ES-I3 (cell line): ENCODE data around the gene GGA2.
"Not testable (repeated sequence)": the region's sequence is repeated elsewhere in the genome, so short reads cannot be mapped to it uniquely, and the experiment has no call there.

Experiments used
- H3K36me3 ChIP-seq: 2 replicates; pipeline ENCODE4 v1.6.1; 2013; ENCODE audit warnings: mild to moderate bottlenecking, low read length, control low read depth, moderate library complexity; ENCODE audit not compliant: insufficient read depth
- H3K4me1 ChIP-seq: 2 replicates; pipeline ENCODE4 v1.6.1; 2013; ENCODE audit warnings: mild to moderate bottlenecking, control low read depth, low read length; ENCODE audit not compliant: insufficient read depth
- H3K9ac ChIP-seq: 2 replicates; pipeline ENCODE4 v1.6.1; 2013; ENCODE audit warnings: low read depth, mild to moderate bottlenecking, low read length, moderate library complexity
- H3K9me3 ChIP-seq: 2 replicates; pipeline ENCODE4 v1.6.1; 2013; ENCODE audit warnings: mild to moderate bottlenecking, low read length, moderate library complexity; ENCODE audit not compliant: control insufficient read depth, insufficient read depth

GGA2 gene

GRCh38 chr16:23452221-23452571 is 58.1 kb downstream of the GGA2 start:
- Histone ChIP-seq H3K4me1 (no peaks in the 10 kb centered on the region), H3K9ac (peak overlapping the region; percentile 71), H3K36me3 (no peaks in the 10 kb centered on the region), H3K9me3 (no peaks in the 10 kb centered on the region)

GRCh38 chr16:23448392-23448791 is 61.9 kb downstream of the GGA2 start:
- no peaks in the 10 kb centered on the region for H3K9me3 ChIP-seq
- H3K4me1 ChIP-seq = no peaks in the 10 kb centered on the region
- no peak overlapping the region for H3K9ac ChIP-seq
- no peaks in the 10 kb centered on the region for H3K36me3 ChIP-seq

GRCh38 chr16:23437542-23437941 is 72.8 kb downstream of the GGA2 start:
- H3K9me3 ChIP-seq, H3K9ac ChIP-seq, H3K36me3 ChIP-seq, H3K4me1 ChIP-seq: not testable (repeated sequence)

GRCh38 chr16:23436951-23437350 is 73.3 kb downstream of the GGA2 start:
- Histone ChIP-seq H3K9ac (no peak overlapping the region), H3K9me3 (no peaks in the 10 kb centered on the region), H3K4me1 (no peaks in the 10 kb centered on the region), H3K36me3 (no peaks in the 10 kb centered on the region; the same call in 1 of the 2 replicates)

GRCh38 chr16:23435500-23435899 is 74.8 kb downstream of the GGA2 start:
- Histone ChIP-seq H3K4me1 (no peaks in the 10 kb centered on the region), H3K9ac (no peak overlapping the region), H3K36me3 (no peaks in the 10 kb centered on the region; the same call in 1 of the 2 replicates)

GRCh38 chr16:23434380-23434779 is 75.9 kb downstream of the GGA2 start:
- no peaks in the 10 kb centered on the region for H3K9me3 ChIP-seq
- no peaks in the 10 kb centered on the region for H3K4me1 ChIP-seq
- H3K9ac ChIP-seq = no peak overlapping the region
- no peaks in the 10 kb centered on the region; the same call in 1 of the 2 replicates for H3K36me3 ChIP-seq

More at GRCh38 chr16:23435500-23435899, 74.8 kb downstream of the GGA2 start:
- H3K9me3 ChIP-seq = no peaks in the 10 kb centered on the region

GRCh38 chr16:23433261-23433920 is 76.9 kb downstream of the GGA2 start:
- H3K36me3 ChIP-seq = no peaks in the 10 kb centered on the region; the same call in 1 of the 2 replicates
- H3K4me1 ChIP-seq = no peaks in the 10 kb centered on the region
- no peak overlapping the region for H3K9ac ChIP-seq
- no peaks in the 10 kb centered on the region for H3K9me3 ChIP-seq

GRCh38 chr16:23432176-23433128 is 77.8 kb downstream of the GGA2 start:
- H3K4me1 ChIP-seq = no peaks in the 10 kb centered on the region
- H3K9ac ChIP-seq = no peak overlapping the region
- H3K36me3 ChIP-seq = no peaks in the 10 kb centered on the region; the same call in 1 of the 2 replicates
- no peaks in the 10 kb centered on the region for H3K9me3 ChIP-seq

- H3K36me3 ChIP-seq = no peaks in the 10 kb centered on the region; the same call in 1 of the 2 replicates
- H3K9me3 ChIP-seq = no peaks in the 10 kb centered on the region
- no peaks in the 10 kb centered on the region for H3K4me1 ChIP-seq
- no peak overlapping the region for H3K9ac ChIP-seq
Measured at GRCh38 chr16:23428351-23428750, 81.9 kb downstream of the GGA2 start.

GRCh38 chr16:23424292-23424958 is 85.9 kb downstream of the GGA2 start:
- no peak overlapping the region for H3K9ac ChIP-seq
- no peaks in the 10 kb centered on the region for H3K9me3 ChIP-seq
- peaks cover 9% of the 10 kb centered on the region; the same call in 1 of the 2 replicates for H3K4me1 ChIP-seq
- no peaks in the 10 kb centered on the region for H3K36me3 ChIP-seq

GRCh38 chr16:23423496-23424049 is 86.7 kb downstream of the GGA2 start:
- Histone ChIP-seq H3K9ac (no peak overlapping the region), H3K9me3 (no peaks in the 10 kb centered on the region), H3K36me3 (no peaks in the 10 kb centered on the region), H3K4me1 (peaks cover 9% of the 10 kb centered on the region; the same call in 1 of the 2 replicates)

- Histone ChIP-seq H3K9ac (no peak overlapping the region), H3K4me1 (peaks cover 9% of the 10 kb centered on the region; the same call in 1 of the 2 replicates), H3K9me3 (no peaks in the 10 kb centered on the region), H3K36me3 (no peaks in the 10 kb centered on the region)
Measured at GRCh38 chr16:23420011-23420410, 90.3 kb downstream of the GGA2 start.

GRCh38 chr16:23416816-23417215 is 93.5 kb downstream of the GGA2 start:
- H3K4me1 ChIP-seq = peaks cover 9% of the 10 kb centered on the region; the same call in 1 of the 2 replicates
- no peaks in the 10 kb centered on the region for H3K36me3 ChIP-seq

GRCh38 chr16:23414731-23415130 is 95.6 kb downstream of the GGA2 start:
- no peaks in the 10 kb centered on the region for H3K36me3 ChIP-seq

More at GRCh38 chr16:23416816-23417215, 93.5 kb downstream of the GGA2 start:
- H3K9me3 ChIP-seq = no peaks in the 10 kb centered on the region
- no peak overlapping the region for H3K9ac ChIP-seq

More at GRCh38 chr16:23414731-23415130, 95.6 kb downstream of the GGA2 start:
- Histone ChIP-seq H3K4me1 (peaks cover 7% of the 10 kb centered on the region), H3K9ac (no peak overlapping the region), H3K9me3 (no peaks in the 10 kb centered on the region)
